DMS153 treated with DMSO at 0.1 percent for 48 hours (cell line): ENCODE results near the gene SLA2.
"Not testable (repeated sequence)": the region's sequence is repeated elsewhere in the genome, so short reads cannot be mapped to it uniquely, and the experiment has no call there.

Experiments
- DNase-seq: peaks from one replicate; lab custom pipeline; 2025; ENCODE audit not compliant: unreplicated experiment; lab: John Stamatoyannopoulos, UW

SLA2 gene

DNA sequence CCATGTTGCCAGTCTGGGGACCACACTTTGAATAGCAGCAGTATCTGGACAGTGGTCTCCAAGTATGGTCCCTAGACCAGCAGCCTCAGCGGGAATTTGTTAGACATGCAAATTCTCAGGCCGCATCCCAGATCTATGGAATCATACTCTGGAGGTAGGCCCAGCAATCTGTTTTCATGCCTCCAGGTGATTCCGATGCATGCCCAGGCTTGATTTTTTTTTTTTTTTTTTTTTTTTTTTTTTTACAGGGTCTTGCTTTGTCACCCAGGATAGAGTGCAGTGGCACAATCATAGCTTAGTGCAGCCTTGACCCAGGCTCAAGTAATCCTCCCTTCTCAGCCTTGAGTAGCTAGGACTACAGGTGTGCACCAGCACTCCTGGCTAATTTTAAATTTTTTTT is 682 bp upstream of the SLA2 start:
- no peak for DNase-seq

DNA sequence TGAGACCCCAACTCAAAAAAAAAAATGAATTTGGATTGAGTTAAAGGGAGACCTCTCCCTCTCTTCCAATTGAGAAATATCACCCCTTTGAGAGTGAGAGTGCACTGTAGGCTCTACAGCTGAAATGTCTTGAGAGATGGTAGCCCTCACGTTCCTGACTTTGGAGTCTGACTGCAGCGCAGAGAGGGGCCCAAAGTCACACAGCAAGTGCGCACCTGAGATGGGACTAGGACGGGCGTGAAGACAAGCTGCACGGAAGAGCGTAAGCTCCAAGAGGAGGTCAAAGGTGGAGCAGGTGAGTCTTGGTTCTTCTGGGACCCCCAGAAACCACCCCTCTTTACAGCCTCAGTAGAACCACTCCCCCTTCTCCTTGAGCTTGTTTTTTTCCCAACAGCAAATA is 643 bp downstream of the SLA2 start:
- DNase-seq, result no peak

DNA sequence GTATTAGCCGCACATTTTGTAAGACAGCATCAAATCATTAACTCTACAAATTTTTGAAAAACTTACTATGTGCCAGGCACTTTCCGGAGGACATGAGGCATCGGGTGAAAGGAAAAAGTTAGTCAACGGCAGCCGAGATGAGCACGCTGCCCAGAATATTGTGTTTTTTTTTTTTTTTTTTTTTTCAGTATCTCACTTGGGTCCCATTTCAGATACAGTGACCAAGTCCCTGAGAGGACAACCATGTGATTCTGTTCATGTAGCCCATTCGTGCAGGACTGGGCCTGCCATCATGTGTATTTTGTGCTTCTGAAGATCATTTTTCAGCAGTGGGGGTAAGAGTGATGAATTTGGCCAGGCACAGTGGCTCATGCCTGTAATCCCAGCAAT is 1.3 kb downstream of the SLA2 start:
- DNase-seq, result no peak

DNA sequence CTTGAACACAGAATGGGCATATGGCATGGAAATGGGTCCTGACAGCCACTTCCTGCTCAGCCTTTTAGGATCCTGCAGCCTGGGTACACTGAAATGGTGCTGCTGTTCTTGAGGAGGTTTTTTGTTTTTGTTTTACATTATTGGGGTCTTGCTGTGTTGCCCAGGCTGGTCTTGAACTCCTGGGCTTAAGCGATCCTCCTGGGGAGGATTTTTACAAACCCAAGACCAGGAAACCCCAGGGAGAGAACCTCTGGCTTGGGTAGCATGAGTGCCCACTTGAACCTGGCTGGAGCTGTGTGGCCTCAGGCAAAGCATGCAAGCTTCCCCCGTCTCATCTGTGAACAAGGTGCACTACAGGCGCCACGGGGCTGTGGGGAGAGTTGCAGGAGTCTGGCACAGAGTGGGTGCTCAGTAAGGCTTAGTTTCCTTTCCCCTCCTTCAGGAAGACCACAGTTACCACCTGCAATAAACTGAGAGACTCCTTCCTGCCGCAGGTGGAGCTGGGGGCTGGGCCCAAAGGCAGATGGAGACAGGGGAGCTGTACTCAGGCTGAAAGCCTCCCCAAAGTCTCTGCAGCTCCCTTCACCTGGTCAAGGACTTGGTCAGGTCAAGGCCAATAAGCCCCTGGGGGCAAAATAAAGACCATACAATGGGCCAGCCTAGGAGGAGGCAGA is 1.8 kb downstream of the SLA2 start:
- DNase-seq, result no peak

DNA sequence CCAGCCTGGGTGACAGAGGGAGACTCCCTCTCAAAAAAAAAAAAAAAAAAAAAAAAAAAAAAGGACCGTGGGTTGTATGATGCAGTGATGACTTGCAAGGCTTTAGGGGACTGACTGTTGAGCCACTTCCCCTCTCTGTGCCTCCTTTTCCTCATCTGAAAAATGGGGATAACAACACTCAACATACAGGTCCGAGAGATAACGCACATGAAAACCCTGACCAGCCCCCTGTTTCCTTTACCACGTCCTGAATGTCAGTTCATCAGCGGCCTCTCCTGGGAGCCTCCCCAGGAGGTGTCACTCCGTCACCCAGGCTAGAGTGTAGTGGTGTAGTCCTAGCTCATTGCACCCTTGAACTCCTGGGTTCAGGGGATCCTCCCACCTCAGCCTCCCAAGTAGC is 3.9 kb downstream of the SLA2 start:
- no peak for DNase-seq

DNA sequence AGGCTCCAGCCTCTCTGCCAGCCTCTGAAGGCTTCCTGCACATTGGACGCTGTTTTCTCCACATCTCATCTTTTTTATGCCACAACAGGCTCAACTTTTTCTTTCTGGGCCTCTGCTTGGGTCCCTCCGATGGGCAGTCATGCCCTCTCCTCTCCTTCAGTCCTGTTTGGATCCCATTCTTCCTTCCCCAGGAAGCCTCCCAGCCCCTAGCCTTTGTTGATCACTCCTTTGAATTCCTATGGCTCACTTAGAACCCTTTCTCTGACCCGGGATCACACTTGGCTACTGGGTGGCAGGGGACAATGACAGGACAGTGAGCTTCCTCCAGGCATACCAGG is 4.5 kb downstream of the SLA2 start:
- no peak for DNase-seq

DNA sequence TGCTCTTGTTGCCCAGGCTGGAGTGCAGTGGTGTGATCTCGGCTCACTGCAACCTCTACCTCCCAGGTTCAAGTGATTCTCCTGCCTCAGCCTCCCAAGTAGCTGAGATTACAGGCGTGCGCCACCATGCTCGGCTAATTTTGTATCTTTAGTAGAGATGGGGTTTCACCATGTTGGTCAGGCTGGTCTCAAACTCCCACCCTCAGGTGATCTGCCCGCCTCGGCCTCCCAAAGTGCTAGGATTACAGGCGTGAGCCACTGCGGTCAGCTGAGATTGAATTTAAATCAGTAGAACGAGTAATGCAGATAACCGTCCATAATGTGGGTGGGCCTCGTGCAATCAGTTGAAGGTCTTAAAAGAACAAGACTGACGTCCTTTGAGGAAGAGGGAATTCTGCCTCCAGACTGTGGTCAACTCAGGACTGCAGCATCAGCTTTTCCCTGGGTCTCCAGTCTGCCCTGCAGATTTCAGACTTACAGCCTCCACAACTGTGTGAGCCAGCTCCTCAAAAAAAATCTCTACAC is 7.1 kb downstream of the SLA2 start:
- not testable (repeated sequence) for DNase-seq

DNA sequence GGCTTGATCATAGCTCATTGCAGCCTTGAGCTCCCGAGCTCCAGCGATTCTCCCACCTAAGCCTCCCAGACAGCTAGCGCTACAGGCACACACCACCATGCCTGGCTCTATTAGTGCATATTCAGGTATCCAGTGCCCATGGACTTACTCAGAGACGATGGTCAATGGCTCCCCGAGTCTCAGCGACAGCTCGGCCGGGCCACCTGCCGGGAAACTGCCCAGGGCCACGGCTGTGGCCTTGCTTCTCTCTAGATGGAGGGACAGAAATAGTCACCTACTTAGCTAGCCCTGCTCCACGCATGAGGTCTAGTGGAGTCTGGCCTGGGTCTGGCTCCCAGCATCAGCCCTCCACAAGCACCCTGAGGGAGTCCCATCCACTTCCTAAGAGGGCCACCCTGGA is 11.7 kb downstream of the SLA2 start:
- DNase-seq, result no peak

DNA sequence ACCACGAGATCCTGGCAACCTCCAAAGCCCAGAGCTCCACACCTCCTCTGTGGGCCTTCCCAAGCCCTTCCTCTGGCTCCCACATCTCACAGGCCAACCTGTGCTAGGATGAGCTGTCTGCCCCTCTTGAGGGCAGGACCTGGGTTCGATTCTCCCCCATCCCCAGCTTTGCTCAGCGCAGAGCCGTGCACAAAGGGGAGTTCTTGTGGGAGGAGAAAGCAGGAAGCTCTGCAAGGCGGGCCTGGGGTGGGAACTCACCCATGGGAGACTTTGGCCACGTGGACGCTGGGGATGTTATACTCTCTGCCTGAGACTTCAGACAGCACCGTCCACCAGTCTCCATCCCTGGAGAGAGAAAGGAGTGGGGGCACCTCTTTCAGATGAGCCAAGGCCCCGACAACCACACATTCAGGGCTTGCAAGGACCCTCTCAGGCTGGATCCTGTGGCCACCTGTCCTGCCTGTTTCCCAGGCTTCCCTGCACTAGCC is 12.7 kb downstream of the SLA2 start:
- DNase-seq, result no peak

DNA sequence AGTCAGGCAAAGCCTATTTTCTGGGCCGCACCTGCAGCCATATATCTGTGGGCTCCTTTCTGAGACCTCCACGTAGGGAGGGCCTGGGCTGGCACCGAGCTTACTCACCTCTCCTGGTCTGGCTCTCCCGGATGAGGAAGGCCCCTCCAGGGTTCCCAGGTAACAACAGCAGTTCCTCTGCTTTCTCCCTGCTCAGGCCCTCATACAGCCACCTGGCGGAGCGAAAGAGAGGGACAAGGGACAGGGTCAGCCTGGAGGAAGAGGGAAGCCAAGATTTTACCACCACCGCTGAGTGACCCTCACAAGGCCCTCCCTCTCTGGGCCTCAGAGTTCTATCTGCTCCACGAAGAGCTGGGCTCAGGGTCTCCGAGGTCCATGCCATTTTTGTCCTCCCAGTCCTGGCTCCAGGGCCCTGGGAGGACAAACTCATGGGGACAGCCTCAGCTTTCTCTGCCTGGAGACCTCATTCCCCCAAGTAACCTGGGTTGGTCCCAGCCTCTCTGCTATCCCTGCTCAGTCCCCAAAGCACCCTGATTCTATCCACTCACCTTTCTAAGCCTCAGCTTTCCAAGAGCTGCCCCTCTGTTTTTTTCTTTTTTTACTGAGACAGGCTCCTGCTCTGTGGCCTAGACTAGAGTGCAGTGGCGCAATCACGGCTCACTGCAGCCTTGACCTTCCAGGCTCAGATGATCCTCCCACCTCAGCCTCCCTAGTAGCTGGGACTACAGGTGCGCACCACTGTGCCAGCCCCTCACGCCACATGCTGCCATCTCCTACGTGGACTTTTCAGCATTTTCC is 13.3 kb downstream of the SLA2 start:
- no peak for DNase-seq

DNA sequence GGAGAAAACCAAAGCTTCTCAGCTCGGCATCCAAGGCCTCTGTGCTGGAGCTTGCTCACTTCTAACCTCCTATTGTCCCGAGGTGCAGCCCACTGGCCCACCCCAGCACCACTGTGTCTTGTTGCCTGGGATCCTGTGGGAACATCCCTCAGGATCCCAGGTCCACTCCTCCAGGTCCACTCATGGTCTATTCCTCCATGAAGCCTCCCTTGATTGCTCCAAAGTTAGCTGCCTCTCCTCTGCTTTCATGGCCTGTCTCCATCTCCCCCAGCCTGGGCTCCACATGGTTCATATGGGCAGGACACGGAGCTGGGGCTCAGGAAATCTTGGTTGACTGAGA is 13.9 kb downstream of the SLA2 start:
- no peak for DNase-seq

DNA sequence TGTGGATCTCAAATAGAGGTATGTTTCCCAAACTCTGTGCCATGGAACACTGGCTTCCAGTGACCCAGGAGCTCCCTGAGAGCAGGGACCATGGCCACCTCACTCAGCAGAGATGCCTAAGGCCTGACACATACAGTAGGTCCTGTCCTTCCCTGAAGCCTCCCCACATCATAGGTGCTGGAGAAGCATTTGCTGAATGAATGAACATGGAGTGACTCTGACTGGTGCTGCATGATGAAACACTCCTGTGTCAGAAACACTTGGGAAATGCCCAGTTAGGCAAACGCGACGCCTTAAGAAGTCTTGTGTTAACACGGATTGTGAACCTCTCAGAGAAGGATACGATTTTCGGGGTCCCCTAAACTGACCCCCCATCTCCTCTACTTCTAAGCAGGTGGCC is 14.3 kb downstream of the SLA2 start:
- DNase-seq, result no peak

DNA sequence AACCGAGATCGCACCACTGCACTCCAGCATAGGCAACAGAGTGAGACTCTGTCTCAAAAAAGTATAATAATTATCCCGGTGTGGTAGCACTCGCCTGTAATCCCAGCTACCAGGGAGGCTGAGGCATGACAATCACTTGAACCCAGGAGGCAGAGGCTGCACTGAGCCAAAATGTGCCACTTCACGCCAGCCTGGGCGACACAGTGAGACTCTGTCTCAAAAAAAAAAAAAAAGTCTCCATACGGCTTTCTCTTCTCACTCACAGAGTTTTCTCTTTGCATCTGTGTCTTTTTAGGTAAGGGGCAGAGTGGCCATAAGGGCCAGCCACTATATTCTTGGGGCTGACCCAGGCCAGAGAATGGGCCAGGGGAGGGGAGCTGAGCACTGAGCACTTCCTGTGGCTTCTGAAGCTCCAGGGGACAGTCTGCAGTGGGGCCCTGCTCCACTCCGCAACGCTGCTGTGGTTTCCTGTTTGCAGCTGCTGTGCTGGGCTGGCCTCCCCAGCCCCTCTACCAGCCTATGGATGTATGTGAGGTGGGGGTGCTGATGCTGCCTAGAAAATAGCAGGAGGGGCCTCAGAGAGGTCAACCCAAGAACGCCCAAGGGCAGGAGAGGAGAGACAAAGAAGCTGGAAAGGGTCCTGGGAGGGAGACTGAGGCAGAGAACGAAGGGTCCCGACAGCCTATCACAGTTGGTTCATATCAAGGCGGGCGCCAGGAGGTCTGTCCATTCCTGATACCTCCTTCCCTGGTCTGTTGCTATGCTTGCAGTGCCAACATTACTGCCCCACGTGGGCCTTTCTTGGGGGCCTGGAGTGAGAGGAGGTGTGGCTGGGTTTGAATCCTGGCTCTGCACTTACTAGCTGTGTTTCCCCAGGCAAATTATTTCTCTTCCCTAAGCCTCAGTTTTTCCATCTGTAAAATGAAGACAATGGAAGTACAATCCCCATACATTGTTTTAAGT is 16.0 kb downstream of the SLA2 start:
- DNase-seq, result no peak

DNA sequence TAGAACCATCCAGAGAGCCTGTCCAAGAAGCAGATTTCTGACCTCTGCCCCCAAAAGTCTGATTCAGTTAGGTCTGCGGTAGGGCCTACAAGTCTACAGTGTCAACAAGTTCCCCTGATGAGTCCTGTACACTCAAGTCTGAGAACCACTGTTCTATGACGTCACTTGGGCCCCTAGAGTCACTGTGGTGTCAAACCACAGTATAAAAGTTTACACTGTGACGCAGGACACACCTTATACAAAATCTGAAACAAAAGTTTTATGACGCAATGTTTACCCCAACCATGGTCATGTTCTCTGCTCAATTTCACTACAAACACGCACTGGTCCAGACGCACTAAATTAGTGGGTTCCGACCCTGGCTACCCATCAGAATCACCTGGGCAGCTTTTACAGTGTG is 17.9 kb downstream of the SLA2 start:
- DNase-seq, result no peak

DNA sequence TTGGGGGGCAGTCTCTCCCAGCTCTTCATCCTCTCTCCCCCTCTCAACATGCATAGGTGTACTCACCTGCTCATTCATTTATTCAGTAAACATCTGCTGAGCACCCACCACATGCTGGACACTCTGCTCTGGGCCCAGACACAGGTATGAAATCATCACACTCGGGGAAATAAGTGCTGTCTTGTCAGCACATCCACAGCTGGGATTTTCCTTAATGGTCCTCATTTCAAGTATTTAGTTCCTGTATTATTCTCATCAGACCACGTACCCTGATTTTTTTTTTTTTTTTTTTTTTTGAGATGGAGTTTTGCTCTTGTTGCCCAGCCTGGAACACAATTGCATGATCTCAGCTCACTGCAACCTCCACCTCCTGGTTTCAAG is 21.1 kb downstream of the SLA2 start:
- DNase-seq, result no peak

DNA sequence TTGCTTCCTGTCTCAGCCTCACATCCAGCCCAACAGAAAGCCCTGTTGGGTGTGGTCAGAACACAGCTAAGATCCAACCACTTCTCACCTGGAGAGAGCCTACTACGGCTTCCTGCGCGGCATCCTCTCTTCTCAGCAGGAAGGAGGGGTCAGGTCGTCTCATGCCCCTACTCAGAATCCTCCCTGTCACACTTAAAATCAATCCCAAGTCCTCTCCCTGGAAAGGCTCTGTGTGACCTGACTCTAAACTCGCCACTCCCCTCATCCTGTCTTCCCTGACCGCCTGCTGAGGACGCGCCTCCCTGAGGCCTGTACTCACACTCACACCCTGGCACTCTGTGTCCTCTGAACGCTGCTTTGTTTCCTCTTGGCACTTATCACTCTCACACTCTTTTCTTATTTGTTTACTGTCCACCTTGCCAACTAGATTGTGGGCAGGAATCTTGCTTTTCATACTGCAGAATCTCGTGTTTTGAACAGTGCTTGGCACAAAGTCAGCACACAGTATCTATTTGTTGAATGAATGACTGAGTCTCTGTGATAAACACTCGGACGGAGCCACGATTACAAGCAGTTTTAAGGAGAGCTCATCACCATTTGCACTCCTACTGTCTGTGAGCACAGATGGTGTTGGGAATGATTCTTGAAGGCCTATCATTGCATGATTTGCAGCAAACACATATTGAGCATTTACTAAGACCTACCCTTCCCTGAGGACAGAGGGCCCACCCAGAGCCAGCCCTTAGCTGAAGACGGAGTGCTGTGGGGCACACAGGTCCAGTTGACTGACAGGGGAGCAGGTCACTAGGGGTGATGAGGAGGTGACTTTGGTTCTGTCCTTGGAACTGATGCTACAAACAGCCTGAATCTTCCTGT is 21.7 kb downstream of the SLA2 start:
- DNase-seq, result no peak

DNA sequence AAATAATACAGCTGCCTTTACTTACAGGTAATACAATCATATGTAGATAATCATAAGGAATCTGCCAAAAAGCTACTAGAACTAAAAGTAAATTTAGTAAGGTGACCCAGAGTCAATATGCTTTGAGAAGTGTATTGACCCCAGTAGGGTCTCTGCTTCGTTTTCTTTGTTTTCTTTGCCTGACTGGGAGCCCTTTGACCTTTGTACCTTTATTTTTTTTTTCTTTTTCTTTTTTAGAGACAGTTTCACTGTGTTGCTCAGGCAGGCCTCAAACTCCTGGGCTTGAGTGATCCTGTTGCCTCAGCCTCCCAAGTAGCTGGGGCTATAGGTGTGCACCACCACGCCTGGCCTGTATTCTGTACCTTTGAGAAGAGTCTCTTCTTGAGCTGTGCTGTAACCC is 22.6 kb downstream of the SLA2 start:
- DNase-seq, result no peak

DNA sequence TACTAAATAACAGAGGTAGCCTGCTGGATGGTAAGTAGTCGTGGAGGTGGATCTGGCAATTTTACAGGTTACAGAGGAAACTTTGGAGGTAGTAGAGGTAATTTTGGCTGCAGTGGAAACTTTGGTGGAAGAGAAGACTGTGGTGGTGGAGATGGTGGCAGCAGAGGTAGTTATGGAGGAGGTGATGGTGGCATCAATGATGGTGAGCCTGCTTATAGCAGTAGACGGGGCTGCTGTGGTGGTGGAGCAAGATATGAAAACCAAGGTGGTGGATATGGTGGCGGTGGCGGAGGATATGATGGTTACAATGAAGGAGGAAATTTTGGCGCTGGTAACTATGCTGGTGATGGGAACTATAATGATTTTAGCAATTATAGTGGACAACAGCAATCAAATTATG is 25.1 kb downstream of the SLA2 start:
- no peak for DNase-seq

DNA sequence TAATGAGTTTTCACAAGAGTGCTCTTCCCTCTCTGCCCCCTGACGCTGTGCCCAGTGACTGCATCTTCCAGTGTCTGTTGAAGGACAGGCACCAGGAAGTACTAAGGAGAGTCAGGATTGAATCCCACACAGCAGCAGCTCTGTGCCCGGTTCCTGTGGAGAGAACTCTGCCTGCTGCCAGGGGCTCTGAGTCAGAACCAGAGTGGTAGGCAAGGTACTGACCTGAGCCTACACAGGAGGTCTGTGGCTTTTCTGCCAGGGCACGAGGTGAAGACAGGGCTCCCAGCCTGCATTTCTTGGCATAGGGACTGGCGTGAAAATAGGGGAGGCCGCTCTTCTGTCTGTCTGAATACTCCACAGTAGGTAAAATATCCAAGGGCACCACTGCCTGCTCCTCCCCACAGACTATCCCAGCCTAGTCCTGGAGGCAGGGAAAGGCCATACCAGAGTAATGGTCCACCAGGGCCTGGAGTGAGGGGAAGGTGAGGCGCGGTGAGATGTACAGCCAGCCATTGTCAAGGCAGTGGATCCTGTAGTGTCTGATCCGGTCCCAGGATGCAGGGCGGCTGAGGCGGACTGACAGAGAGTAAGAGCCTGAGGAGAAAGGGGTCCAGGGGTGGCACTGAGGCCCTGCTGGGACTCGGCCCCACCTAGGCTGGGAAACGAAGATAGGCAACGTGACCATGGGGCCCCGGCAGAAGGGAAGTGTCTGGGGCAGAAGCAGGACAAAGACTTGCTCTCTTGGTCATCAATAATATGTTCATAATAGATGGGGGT is 31.0 kb downstream of the SLA2 start:
- DNase-seq, result no peak

DNA sequence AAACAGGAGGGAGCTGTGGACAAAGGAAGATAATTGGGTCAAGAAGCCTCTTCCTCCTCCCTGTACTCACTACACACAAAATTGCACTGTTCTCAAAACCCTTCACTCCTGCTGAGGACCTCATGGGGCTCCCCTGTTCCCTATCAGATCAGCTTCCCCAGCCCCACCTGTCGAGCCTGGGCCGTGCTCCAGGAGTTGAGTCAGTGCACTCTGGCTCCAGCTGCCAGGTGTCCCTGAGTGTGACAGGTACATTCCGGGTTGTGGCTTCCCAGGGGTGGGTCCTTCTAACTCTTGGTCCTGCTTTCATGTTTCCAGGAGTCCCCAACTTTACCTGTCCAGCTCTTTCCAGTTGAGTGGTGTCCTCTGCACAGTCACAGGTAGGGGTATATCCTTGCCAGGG is 32.0 kb downstream of the SLA2 start:
- no peak for DNase-seq
